SU-DHL-6 (cell line): ENCODE results near the gene CTNNBL1.

Source experiments
- H2AFZ ChIP-seq: fragments of 200-600 bp; sonication (generic); 2 replicates; pipeline ENCODE4 v1.6.1; 2014; ENCODE audit warnings: low read depth, mild to moderate bottlenecking, moderate library complexity, mixed read lengths, antibody characterized with exemption, low read length; ENCODE audit not compliant: severe bottlenecking
- H3F3A ChIP-seq: fragments of 200-600 bp; shearing (Covaris generic); 2 replicates; pipeline ENCODE4 v1.6.0; 2016; ENCODE audit warnings: antibody characterized with exemption, mild to moderate bottlenecking; ENCODE audit not compliant: insufficient read depth
- H3K27ac ChIP-seq: fragments of 200-600 bp; sonication (generic); 2 replicates; pipeline ENCODE4 v1.5.1; 2016; ENCODE audit warnings: low read depth, mild to moderate bottlenecking, low read length, moderate library complexity, mixed read lengths
- H3K27me3 ChIP-seq: fragments of 200-600 bp; sonication (generic), shearing (Covaris generic); 2 replicates; pipeline ENCODE4 v1.6.0; 2014; ENCODE audit warnings: mild to moderate bottlenecking, low read length
- H3K36me3 ChIP-seq: fragments of 200-600 bp; sonication (generic); 2 replicates; pipeline ENCODE4 v1.6.1; 2014; ENCODE audit warnings: mild to moderate bottlenecking, low read length, mixed read lengths
- H3K4me2 ChIP-seq: fragments of 300-600, 200-600 bp; shearing (Covaris generic), sonication (generic); 2 replicates; pipeline ENCODE4 v1.6.0; 2014; ENCODE audit warnings: low read length, low read depth, mild to moderate bottlenecking; ENCODE audit not compliant: poor library complexity, severe bottlenecking
- H3K4me3 ChIP-seq: fragments of 200-600 bp; sonication (generic); 2 replicates; pipeline ENCODE4 v1.5.1; 2014; ENCODE audit warnings: antibody characterized with exemption, low read length, mild to moderate bottlenecking, mixed read lengths; ENCODE audit not compliant: insufficient read depth, poor library complexity, severe bottlenecking
- H3K79me2 ChIP-seq: fragments of 200-600 bp; sonication (generic); 2 replicates; pipeline ENCODE4 v1.6.1; 2014; ENCODE audit warnings: mild to moderate bottlenecking, low read length, moderate library complexity; ENCODE audit not compliant: insufficient read depth
- H3K9ac ChIP-seq: fragments of 200-600 bp; sonication (generic); 2 replicates; pipeline ENCODE4 v1.7.0; 2014; ENCODE audit warnings: mild to moderate bottlenecking, low read length
- H3K9me2 ChIP-seq: fragments of 200-600 bp; sonication (generic); replicated peaks from 2 replicates; pipeline ENCODE4 v1.6.1; 2014; ENCODE audit warnings: low read length; ENCODE audit not compliant: insufficient read depth
- H3K9me3 ChIP-seq: fragments of 200-600 bp; sonication (generic); 2 replicates; pipeline ENCODE4 v1.6.1; 2014; ENCODE audit warnings: low read length, mixed read lengths; ENCODE audit not compliant: insufficient read depth
- H4K20me1 ChIP-seq: fragments of 200-600 bp; sonication (generic); 2 replicates; pipeline ENCODE4 v1.6.1; 2014; ENCODE audit warnings: low read depth, mild to moderate bottlenecking, antibody characterized with exemption, low read length, moderate library complexity, mixed read lengths
- EZH2phosphoT487 ChIP-seq: fragments of 200-600 bp; sonication (generic), shearing (Covaris generic); conservative IDR thresholded peaks from 2 replicates; pipeline ENCODE4 v1.6.1; 2018; ENCODE audit warnings: mild to moderate bottlenecking, antibody characterized with exemption, low read length, moderate library complexity, mixed read lengths
- TF ChIP-seq, protein P1 (sequence below): fragments of 200-600 bp; sonication (generic); IDR thresholded peaks from one replicate; pipeline ENCODE4 v1.5.1; 2017; ENCODE audit warnings: antibody characterized with exemption, mild to moderate bottlenecking, low read length, moderate library complexity; ENCODE audit not compliant: insufficient read depth, poor library complexity, severe bottlenecking

Gene CTNNBL1

DNA sequence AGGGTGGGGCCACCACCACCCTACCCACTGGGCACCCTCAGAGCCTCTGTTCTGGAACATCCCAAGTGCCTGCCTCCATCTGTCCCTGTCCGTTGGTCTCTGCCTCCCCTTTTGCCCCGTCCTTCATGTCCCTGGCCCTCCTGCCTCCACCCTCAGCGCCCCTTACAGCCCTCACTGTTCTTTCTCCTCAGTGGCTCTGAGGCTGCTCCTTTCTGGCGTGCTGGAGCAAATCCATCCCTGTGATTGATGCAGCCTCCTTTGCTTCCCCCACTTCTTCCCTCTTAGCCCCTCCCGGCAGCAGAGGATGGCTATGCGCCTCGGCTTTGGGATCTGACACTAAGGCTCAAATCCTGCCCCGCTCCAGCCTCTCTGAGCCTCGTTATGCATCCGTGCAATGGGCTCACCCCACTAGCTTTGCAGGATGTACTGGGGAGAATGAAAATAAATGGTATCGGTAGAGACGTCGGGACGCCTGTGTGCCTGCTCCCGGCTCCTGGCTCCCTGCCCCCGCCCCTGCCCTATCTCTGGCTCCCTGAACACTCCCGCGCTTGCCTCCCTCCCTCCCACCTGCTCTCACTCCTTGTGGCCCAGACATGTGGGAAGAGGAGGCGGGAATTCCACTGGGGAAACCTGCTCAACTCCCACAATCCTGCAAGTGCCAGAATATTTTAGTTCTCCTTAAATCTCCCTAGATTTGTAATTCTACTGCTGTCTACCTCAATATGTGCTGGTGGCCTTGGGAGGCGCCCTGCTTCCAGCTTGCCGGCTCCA is 222.2 kb downstream of the CTNNBL1 start:
- no peak overlapping the region for H3K27ac ChIP-seq
- no peaks in the 10 kb centered on the region for H3K9me3 ChIP-seq
- H3K36me3 ChIP-seq: no peaks in the 10 kb centered on the region
- no peak overlapping the region for H3K4me2 ChIP-seq
- TF ChIP-seq, protein P1, sequence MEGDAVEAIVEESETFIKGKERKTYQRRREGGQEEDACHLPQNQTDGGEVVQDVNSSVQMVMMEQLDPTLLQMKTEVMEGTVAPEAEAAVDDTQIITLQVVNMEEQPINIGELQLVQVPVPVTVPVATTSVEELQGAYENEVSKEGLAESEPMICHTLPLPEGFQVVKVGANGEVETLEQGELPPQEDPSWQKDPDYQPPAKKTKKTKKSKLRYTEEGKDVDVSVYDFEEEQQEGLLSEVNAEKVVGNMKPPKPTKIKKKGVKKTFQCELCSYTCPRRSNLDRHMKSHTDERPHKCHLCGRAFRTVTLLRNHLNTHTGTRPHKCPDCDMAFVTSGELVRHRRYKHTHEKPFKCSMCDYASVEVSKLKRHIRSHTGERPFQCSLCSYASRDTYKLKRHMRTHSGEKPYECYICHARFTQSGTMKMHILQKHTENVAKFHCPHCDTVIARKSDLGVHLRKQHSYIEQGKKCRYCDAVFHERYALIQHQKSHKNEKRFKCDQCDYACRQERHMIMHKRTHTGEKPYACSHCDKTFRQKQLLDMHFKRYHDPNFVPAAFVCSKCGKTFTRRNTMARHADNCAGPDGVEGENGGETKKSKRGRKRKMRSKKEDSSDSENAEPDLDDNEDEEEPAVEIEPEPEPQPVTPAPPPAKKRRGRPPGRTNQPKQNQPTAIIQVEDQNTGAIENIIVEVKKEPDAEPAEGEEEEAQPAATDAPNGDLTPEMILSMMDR: no peak
- no peak for TF ChIP-seq EZH2phosphoT487
- H2AFZ ChIP-seq: no peak overlapping the region
- H3K9me2 ChIP-seq: no peaks in the 10 kb centered on the region
- no peaks in the 10 kb centered on the region for H3K27me3 ChIP-seq
- no peaks in the 10 kb centered on the region for H3F3A ChIP-seq
- no peaks in the 10 kb centered on the region for H3K79me2 ChIP-seq
- H3K9ac ChIP-seq: no peak overlapping the region
- no peaks in the 10 kb centered on the region for H4K20me1 ChIP-seq
- H3K4me3 ChIP-seq: no peak overlapping the region

DNA sequence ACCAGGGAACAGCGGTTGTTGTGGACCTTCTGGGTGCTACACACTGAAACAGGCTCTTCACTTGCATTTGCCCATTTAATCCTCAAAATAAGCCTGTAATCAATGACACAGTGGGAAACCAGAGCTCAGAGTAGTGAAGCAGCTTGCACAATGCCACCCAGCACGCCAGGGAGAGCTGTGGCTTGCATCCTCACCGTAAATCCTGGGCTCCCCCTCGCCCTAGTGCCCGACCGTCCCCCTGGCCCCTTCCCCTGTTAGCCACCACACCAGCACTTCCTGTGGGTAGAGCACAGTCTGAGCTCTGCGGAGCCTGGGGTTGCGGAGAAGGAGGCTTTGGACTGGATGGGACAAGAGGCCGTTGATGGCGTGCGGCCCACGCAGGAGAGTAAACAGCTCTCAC is 223.6 kb downstream of the CTNNBL1 start:
- Histone ChIP-seq H3F3A (no peaks in the 10 kb centered on the region), H3K9ac (no peak overlapping the region), H3K27me3 (no peaks in the 10 kb centered on the region), H3K9me3 (no peaks in the 10 kb centered on the region), H3K27ac (no peak overlapping the region), H3K36me3 (no peaks in the 10 kb centered on the region), H3K79me2 (no peaks in the 10 kb centered on the region), H3K4me3 (no peak overlapping the region), H3K4me2 (no peak overlapping the region), H2AFZ (no peak overlapping the region), H3K9me2 (no peaks in the 10 kb centered on the region), H4K20me1 (no peaks in the 10 kb centered on the region)
- no peak for TF ChIP-seq EZH2phosphoT487
- TF ChIP-seq, protein P1: no peak

DNA sequence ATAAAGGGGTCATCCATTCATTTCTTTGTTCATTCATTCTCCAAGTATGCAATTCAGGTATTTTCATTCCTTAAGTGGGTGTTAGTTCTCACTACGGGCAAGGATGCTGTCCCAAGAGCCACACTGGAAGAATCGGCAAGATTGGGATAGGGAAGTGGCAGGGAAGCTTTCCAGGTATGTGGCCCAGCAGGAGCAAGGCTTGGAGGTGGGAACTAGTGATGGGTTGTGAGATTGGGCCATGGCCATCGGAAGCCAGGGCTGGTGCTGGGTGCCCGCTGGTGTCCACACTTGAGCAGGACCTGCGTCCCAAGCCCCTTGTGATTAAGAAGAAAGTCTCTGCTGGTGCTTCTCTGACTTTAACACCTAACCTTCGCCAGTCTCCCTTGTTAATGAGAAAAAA is 224.2 kb downstream of the CTNNBL1 start:
- Histone ChIP-seq H3F3A (no peaks in the 10 kb centered on the region), H3K9ac (no peak overlapping the region), H3K27ac (no peak overlapping the region), H3K9me3 (no peaks in the 10 kb centered on the region), H3K4me3 (no peak overlapping the region), H3K9me2 (no peaks in the 10 kb centered on the region), H3K36me3 (no peaks in the 10 kb centered on the region), H3K27me3 (no peaks in the 10 kb centered on the region), H3K4me2 (no peak overlapping the region), H2AFZ (no peak overlapping the region), H3K79me2 (no peaks in the 10 kb centered on the region), H4K20me1 (no peaks in the 10 kb centered on the region)
- TF ChIP-seq EZH2phosphoT487: no peak
- TF ChIP-seq, protein P1: no peak
